ENCODE data around the gene CCNI. TPM values are rescaled to one million over a fixed set of nuclear protein-coding genes. Genes with fewer than 3 reads are reported as not detected.

Gene CCNI
- polyA plus RNA-seq, 1 of the 3 experiments (the other 2 are of a cell fraction) = 56.8 TPM

DNA sequence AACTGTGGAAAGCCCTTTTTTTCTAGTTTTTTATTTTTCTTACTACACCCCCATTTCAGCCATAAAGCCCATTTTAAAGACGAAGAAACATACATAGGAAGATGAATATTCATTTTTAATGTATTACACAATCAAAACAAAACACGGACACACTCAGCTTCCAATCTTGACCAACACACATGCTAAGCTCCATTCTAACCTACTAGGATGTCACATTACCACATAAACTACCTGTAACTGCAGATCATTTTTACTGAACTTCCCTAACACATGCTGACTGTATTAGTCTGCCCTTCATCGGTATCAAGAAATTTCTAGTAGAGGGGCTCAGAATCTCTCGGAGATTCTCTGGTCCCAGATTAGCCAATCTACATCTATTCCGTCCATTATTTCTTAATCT, 1.8 kb downstream of the CCNI start:
- peak overlapping the region in 1 of 2 experiments; percentile 34; a peak in 1 of 4 replicates for H3K27ac ChIP-seq (ENCODE audit: low read depth in 2 of 2, low read length in 1 of 2)
- peaks cover 7% of the 10 kb centered on the region for H3F3A ChIP-seq (replicated peaks; ENCODE audit: insufficient read depth)
- peak overlapping the region; percentile 68 to 83 for H3K4me3 ChIP-seq (ENCODE audit: low read depth in 2 of 2, low read length in 1 of 2)
- POLR2A ChIA-PET = no interaction called here
- H3K27me3 ChIP-seq (ENCODE audit: insufficient read depth) = no peaks in the 10 kb centered on the region
- no peaks in the 10 kb centered on the region for H3K9me2 ChIP-seq
- peaks cover 85% of the 10 kb centered on the region for H3K79me2 ChIP-seq (ENCODE audit: insufficient read depth)
- H3K4me2 ChIP-seq = peak overlapping the region; percentile 94
- peak overlapping the region; percentile 98 for H3K9ac ChIP-seq
- H3K4me1 ChIP-seq (ENCODE audit: control insufficient read depth in 1 of 2, insufficient read depth in 2 of 2, low read depth in 1 of 2, low read length in 1 of 2) = peaks cover 4 to 9% of the 10 kb centered on the region in 2 experiments; a peak in 2 of 4 replicates
- H4K20me1 ChIP-seq (ENCODE audit: insufficient read depth) = peaks cover 60% of the 10 kb centered on the region
- 16% methylated on average over 5 of the region's 5 CpGs for WGBS (ENCODE audit: low lambda C conversion rate)
- no peak overlapping the region for H2AFZ ChIP-seq (ENCODE audit: low read depth)
- no peaks in the 10 kb centered on the region for H3K9me3 ChIP-seq
- peaks cover 0 to 12% of the 10 kb centered on the region in 2 experiments for H3K36me3 ChIP-seq (replicated peaks in 1 of 2; ENCODE audit: control insufficient read depth in 1 of 2, insufficient read depth in 2 of 2, low read length in 1 of 2)
- DNase-seq = no peak
- CTCF ChIA-PET = interaction anchor here (0.6 to 1.4 kb wide), 4 partner anchors 23 to 1345 kb away, joined by 3 read pairs; no protein-coding TSS in a partner anchor
- TF ChIP-seq, protein P1, sequence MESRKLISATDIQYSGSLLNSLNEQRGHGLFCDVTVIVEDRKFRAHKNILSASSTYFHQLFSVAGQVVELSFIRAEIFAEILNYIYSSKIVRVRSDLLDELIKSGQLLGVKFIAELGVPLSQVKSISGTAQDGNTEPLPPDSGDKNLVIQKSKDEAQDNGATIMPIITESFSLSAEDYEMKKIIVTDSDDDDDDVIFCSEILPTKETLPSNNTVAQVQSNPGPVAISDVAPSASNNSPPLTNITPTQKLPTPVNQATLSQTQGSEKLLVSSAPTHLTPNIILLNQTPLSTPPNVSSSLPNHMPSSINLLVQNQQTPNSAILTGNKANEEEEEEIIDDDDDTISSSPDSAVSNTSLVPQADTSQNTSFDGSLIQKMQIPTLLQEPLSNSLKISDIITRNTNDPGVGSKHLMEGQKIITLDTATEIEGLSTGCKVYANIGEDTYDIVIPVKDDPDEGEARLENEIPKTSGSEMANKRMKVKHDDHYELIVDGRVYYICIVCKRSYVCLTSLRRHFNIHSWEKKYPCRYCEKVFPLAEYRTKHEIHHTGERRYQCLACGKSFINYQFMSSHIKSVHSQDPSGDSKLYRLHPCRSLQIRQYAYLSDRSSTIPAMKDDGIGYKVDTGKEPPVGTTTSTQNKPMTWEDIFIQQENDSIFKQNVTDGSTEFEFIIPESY (IDR thresholded peaks at IDR 0.05; ENCODE audit: borderline replicate concordance, low read depth) = no peak
- no peak for TF ChIP-seq TAF1 (IDR thresholded peaks at IDR 0.05; ENCODE audit: borderline replicate concordance, low read depth, low read length)
- TF ChIP-seq EP300 (IDR thresholded peaks at IDR 0.05; ENCODE audit: borderline replicate concordance in 1 of 2, low read depth in 1 of 2, low read length in 1 of 2) = no peak
- TF ChIP-seq JUND (IDR thresholded peaks at IDR 0.05) = no peak
- no peak for TF ChIP-seq RXRA (IDR thresholded peaks at IDR 0.05; ENCODE audit: borderline replicate concordance, low read depth)
- no peak for TF ChIP-seq CHD2 (IDR thresholded peaks at IDR 0.05; ENCODE audit: low read length, partially characterized antibody)
- TF ChIP-seq, protein P2, sequence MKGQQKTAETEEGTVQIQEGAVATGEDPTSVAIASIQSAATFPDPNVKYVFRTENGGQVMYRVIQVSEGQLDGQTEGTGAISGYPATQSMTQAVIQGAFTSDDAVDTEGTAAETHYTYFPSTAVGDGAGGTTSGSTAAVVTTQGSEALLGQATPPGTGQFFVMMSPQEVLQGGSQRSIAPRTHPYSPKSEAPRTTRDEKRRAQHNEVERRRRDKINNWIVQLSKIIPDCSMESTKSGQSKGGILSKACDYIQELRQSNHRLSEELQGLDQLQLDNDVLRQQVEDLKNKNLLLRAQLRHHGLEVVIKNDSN (IDR thresholded peaks at IDR 0.05; ENCODE audit: borderline replicate concordance, low read depth) = no peak
- no peak for TF ChIP-seq POLR2AphosphoS5 (IDR thresholded peaks at IDR 0.05; ENCODE audit: low read depth, low read length)
- no peak for TF ChIP-seq SIN3A (IDR thresholded peaks at IDR 0.05; ENCODE audit: borderline replicate concordance, low read depth, low read length)
- TF ChIP-seq MEF2A (IDR thresholded peaks at IDR 0.05; ENCODE audit: borderline replicate concordance, low read depth) = no peak
- no peak for TF ChIP-seq ELF1 (IDR thresholded peaks at IDR 0.05)
- TF ChIP-seq TEAD4 (IDR thresholded peaks at IDR 0.05; ENCODE audit: borderline replicate concordance, insufficient read depth) = no peak
- TF ChIP-seq, protein P3, sequence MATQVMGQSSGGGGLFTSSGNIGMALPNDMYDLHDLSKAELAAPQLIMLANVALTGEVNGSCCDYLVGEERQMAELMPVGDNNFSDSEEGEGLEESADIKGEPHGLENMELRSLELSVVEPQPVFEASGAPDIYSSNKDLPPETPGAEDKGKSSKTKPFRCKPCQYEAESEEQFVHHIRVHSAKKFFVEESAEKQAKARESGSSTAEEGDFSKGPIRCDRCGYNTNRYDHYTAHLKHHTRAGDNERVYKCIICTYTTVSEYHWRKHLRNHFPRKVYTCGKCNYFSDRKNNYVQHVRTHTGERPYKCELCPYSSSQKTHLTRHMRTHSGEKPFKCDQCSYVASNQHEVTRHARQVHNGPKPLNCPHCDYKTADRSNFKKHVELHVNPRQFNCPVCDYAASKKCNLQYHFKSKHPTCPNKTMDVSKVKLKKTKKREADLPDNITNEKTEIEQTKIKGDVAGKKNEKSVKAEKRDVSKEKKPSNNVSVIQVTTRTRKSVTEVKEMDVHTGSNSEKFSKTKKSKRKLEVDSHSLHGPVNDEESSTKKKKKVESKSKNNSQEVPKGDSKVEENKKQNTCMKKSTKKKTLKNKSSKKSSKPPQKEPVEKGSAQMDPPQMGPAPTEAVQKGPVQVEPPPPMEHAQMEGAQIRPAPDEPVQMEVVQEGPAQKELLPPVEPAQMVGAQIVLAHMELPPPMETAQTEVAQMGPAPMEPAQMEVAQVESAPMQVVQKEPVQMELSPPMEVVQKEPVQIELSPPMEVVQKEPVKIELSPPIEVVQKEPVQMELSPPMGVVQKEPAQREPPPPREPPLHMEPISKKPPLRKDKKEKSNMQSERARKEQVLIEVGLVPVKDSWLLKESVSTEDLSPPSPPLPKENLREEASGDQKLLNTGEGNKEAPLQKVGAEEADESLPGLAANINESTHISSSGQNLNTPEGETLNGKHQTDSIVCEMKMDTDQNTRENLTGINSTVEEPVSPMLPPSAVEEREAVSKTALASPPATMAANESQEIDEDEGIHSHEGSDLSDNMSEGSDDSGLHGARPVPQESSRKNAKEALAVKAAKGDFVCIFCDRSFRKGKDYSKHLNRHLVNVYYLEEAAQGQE (IDR thresholded peaks at IDR 0.05; ENCODE audit: low read depth, low read length) = no peak

Measured in SK-N-SH (cell line).